GM12878 (cell line): ENCODE measurements around the gene RACK1. TPM values are rescaled to one million over a fixed set of nuclear protein-coding genes. Genes with fewer than 3 reads are reported as not detected.

Source experiments
- CBX3 ChIP-seq: fragments of 200-600 bp; sonication (generic); IDR thresholded peaks from 2 replicates; pipeline ENCODE4 v1.6.1; 2016; ENCODE audit warnings: low read depth, borderline replicate concordance
- CTCF ChIP-seq, 3 experiments: IDR thresholded peaks in 2 of 3; conservative IDR thresholded peaks in 1 of 3; 2 replicates each; pipeline ENCODE4 v1.5.1; 2011; ENCODE audit warnings: low read depth in 3 of 3, low read length in 3 of 3, mild to moderate bottlenecking in 3 of 3, control low read depth in 2 of 3, moderate library complexity in 2 of 3, inconsistent platforms in 1 of 3, mixed read lengths in 1 of 3; ENCODE audit not compliant: control insufficient read depth in 2 of 3, insufficient read depth in 1 of 3; ENCODE audit errors: extremely low read depth in 1 of 3
- ESRRA ChIP-seq: IDR thresholded peaks from 2 replicates; pipeline ENCODE4 v1.6.1; 2012; ENCODE audit warnings: mild to moderate bottlenecking, low read length, improper control_type of control experiment
- EZH2 ChIP-seq: IDR thresholded peaks from 2 replicates; pipeline ENCODE4 v1.6.1; 2012; ENCODE audit warnings: low read depth, mild to moderate bottlenecking, control low read depth, inconsistent platforms, low read length, borderline replicate concordance; ENCODE audit not compliant: control insufficient read depth
- GATAD2B ChIP-seq: fragments of 450-650 bp; conservative IDR thresholded peaks from 2 replicates; pipeline ENCODE4 v1.6.1; 2017; ENCODE audit warnings: low read depth, mild to moderate bottlenecking, moderate library complexity
- IKZF2 ChIP-seq, 2 experiments: fragments of 450-650 bp; IDR thresholded peaks; 2 replicates each; pipeline ENCODE4 v1.6.1; 2017; ENCODE audit warnings: mild to moderate bottlenecking in 2 of 2, moderate library complexity in 2 of 2
- NFYB ChIP-seq: IDR thresholded peaks from 2 replicates; pipeline ENCODE4 v1.6.1; 2011; ENCODE audit warnings: low read depth, mild to moderate bottlenecking, low read length, improper control_type of control experiment, moderate library complexity; ENCODE audit not compliant: insufficient read depth
- PBX3 ChIP-seq: IDR thresholded peaks from 2 replicates; pipeline ENCODE4 v1.6.1; 2011; ENCODE audit warnings: mild to moderate bottlenecking, low read depth, low read length, moderate library complexity; ENCODE audit not compliant: insufficient replicate concordance
- PRDM15 ChIP-seq: fragments of 450-650 bp; formaldehyde crosslinking; IDR thresholded peaks from 2 replicates; pipeline ENCODE4 v1.4.0; 2020; ENCODE audit warnings: mild to moderate bottlenecking, moderate library complexity
- RAD51 ChIP-seq: fragments of 450-650 bp; IDR thresholded peaks from 2 replicates; pipeline ENCODE4 v1.6.1; 2016; ENCODE audit warnings: moderate library complexity, mild to moderate bottlenecking, inconsistent platforms
- RB1 ChIP-seq: fragments of 450-650 bp; formaldehyde crosslinking; IDR thresholded peaks from 2 replicates; pipeline ENCODE4 v1.6.1; 2017; ENCODE audit warnings: mild to moderate bottlenecking, borderline replicate concordance
- REST ChIP-seq: IDR thresholded peaks from 2 replicates; pipeline ENCODE4 v1.6.1; 2012; ENCODE audit warnings: mild to moderate bottlenecking, low read depth, low read length
- SIX5 ChIP-seq: IDR thresholded peaks from 2 replicates; pipeline ENCODE4 v1.6.1; 2011; ENCODE audit warnings: mild to moderate bottlenecking, low read depth, low read length, moderate library complexity; ENCODE audit not compliant: severe bottlenecking
- SP1 ChIP-seq: IDR thresholded peaks from one replicate; pipeline ENCODE4 v1.6.1; 2011; ENCODE audit warnings: low read depth, low read length
- SPI1 ChIP-seq: IDR thresholded peaks from 2 replicates; pipeline ENCODE4 v1.6.1; 2011; ENCODE audit warnings: low read depth, mild to moderate bottlenecking, low read length, moderate library complexity, borderline replicate concordance; ENCODE audit not compliant: insufficient read depth
- SRF ChIP-seq, 2 experiments: IDR thresholded peaks; 2 replicates each; pipeline ENCODE4 v1.6.1; 2011; ENCODE audit warnings: low read depth in 2 of 2, low read length in 2 of 2, mild to moderate bottlenecking in 1 of 2, moderate library complexity in 1 of 2
- ZNF622 ChIP-seq: fragments of 450-650 bp; IDR thresholded peaks from 2 replicates; pipeline ENCODE4 v1.6.1; 2017; ENCODE audit warnings: mild to moderate bottlenecking, inconsistent platforms
- polyA plus RNA-seq, 11 experiments: library from polyadenylated mRNA; depleted of rRNA in 4 of 11; unstranded in 6 of 11; stranded (reverse) in 5 of 11; fragments of >200 nt; fragmentation: Nextera tagmentation in 4 of 11; fragmentation: Illumina TruSeq in 1 of 11; extraction: Ambion mirVana in 4 of 11; extraction: Trizol in 1 of 11; gene quantifications; 1 replicate in 1 of 11; 2 replicates in 10 of 11; pipeline versions ENCODE4 v1.2.1 to v1.2.3, GENCODE V29; 2011 to 2016; ENCODE audit warnings: inconsistent platforms in 2 of 11, missing spikeins in 2 of 11, low read depth in 1 of 11
- total RNA-seq, 4 experiments: library from RNA; depleted of rRNA in 3 of 4; stranded (reverse); fragments of >200 nt in 3 of 4; fragmentation: Illumina TruSeq in 1 of 4; extraction: Trizol in 1 of 4; gene quantifications; 2 replicates each; pipeline versions ENCODE4 v1.2.1 to v1.2.3, GENCODE V29; 2013 to 2021

RACK1 gene
- total and polyA plus RNA-seq, 10 of the 15 experiments (the other 5 are each of a cell fraction or from before 2014, with no cell fraction given) = 1,365 to 6,584 (median 4,167) TPM

- TF ChIP-seq PBX3 (no peak), SRF (IDR thresholded peaks at IDR 0.05; ENCODE audit: low read depth in 2 of 2, low read length in 2 of 2) (no peak), PRDM15 (CRISPR knock-in tag) (no peak), ESRRA (no peak), EZH2 (no peak), SIX5 (no peak), REST (no peak), NFYB (no peak), RAD51 (no peak), SP1 (no peak), CBX3 (no peak), ZNF622 (no peak), SPI1 (no peak), RB1 (no peak), CTCF (IDR thresholded peaks at IDR 0.05 in 2 of 3, conservative IDR thresholded peaks at IDR 0.05 in 1 of 3; ENCODE audit: control insufficient read depth in 2 of 3, extremely low read depth in 1 of 3, insufficient read depth in 1 of 3, low read depth in 3 of 3, low read length in 3 of 3) (peak in 1 of 3 experiments; percentile 31; a peak in 1 of 6 replicates), IKZF2 (IDR thresholded peaks at IDR 0.05) (peak; percentile 63 to 71), GATAD2B (peak; percentile 51; the same call in 1 of the 2 replicates)
Observed at GRCh38 chr5:181187500-181188213, 56.0 kb downstream of the RACK1 start (continued).
